ENCODE measurements around the gene OR10A3.
A peak's percentile ranks its signal among the peaks of the same experiment; 100 is the strongest.

Gene OR10A3

DNA sequence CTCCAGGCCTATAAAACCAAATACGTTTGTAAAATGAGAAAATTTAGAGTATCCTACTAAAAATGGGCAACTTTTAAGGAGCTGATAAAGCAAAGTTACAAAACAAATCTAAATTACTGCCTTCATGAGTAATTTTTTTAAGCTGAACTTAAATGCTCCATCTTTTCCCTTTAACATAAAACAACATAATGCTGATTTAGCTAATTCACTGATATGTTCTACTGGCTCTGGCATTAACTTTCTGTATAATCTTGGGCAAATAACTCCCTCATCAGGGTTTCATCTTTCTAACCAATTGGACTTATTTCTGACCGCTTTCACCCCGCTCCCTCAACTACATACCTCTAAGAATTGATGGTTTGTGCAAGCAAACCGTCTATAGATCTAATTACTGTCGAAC is 362 bp downstream of the OR10A3 start:
- no peak for DNase-seq (ENCODE audit: low read depth, low spot score)

DNA sequence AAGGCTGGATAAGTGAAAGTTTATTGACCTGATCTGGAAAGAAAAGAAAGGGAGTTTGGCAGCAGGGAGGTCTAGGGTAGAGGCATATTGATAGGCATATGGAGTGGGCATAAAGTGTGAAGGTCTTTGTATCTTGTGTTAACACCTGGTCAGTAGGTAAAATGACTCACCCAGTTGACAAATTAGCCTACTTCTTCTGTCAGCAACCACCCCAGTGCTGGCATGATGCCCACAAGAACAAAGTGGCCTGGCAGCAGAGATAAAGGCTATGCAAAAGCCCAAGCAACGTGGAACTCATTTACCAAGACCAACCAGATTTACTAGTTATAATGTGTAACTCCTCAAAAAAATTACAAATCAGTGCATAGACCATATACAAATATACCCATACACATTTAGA is 4.9 kb downstream of the OR10A3 start:
- DNase-seq (ENCODE audit: low read depth, low spot score), result no peak

DNA sequence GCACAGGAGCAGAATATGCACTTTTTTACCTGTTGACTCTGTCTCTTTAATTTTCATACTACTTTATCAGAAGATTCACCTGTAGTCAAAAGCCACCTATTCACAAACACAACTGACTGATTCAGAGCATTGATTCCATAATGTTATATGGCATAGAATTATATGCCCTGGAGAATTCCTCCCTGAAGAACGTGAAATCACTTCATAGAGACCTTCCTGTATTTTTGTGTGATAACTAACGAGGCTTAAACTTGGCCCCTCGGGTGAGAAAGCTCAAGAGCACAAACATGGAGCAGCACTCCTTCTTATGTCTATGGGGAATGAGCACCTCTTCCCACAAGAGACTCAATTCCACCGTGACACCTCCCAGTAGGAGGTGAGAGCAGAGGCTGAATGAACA is 10.3 kb downstream of the OR10A3 start, which contains the start of gene OR10A6:
Gene OR10A6 (minus strand): TSS at position 101 of the 400 bp plus-strand sequence. CDS start 2,606 bp downstream, outside the sequence.
- DNase-seq (ENCODE audit: low read depth, low spot score), result no peak

GRCh38 chr11:7927635-7928034 is 13.9 kb downstream of the OR10A3 start:
- no peak for DNase-seq (ENCODE audit: low read depth, low spot score)

DNA sequence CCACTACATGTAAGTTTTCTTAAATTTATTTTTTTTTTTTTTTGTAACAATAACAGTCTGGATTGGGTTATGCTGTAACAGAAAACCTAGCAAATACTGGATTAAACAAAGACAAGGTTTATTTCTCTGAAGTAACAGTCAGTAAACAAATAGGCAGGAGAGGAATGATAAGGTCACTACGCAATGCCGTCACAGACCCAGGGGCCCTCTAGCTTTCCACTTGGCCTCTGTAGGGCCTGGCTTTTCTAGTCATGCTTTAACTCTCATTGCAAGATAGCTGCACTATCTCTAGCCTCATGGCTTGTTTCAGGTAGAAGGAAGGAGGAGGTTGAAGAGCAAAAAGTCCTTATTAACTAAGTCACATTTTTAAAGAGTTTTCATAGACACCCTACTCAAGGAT is 17.0 kb downstream of the OR10A3 start:
- no peak for DNase-seq (ENCODE audit: low read depth, low spot score)

DNA sequence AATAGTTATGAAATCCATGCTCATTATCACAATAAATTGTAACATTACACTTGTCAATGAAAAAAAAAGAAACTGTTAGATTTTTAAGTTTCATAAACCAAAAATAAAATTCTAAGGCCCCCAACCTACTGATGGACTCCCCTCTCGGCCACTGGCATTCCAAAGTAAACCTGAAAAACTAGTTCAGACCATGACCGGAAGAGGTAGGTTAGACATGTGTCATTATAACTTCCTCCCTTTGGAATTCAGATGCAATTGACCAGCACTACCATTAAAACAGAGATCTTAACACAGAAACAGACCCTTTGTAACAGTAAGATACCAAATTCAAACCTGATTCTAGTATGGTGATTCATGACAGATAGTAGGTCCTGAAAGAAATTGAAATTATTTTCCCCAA is 23.4 kb downstream of the OR10A3 start:
- no peak for DNase-seq (ENCODE audit: low read depth, low spot score)

- DNase-seq (ENCODE audit: low read depth, low spot score), result no peak
These were observed 30.5 kb downstream of the OR10A3 start for GRCh38 chr11:7911011-7911410.

DNA sequence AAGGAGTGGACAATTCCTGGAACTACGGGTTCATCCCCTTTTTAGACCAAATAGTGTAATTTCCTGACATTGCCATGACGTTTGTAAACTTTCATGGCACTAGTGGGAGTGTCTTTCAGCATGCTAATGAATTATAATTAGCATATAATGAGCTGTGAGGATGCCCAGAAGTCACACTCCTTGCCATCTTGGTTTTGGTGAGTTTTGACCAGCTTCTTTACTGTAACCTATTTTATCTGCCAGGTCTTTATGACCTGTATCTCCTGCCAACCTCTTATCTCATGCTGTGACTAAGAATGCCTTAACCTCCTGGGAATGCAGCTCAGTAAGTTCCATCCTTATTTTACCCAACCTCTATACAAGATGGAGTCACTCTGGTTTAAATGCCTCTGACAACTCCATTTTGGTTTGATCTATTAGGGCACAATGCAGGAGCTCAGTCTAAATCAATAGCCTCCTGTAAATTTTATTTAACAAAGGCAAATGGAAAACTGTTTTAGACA is 31.2 kb downstream of the OR10A3 start:
- DNase-seq (ENCODE audit: low read depth, low spot score), result no peak

DNA sequence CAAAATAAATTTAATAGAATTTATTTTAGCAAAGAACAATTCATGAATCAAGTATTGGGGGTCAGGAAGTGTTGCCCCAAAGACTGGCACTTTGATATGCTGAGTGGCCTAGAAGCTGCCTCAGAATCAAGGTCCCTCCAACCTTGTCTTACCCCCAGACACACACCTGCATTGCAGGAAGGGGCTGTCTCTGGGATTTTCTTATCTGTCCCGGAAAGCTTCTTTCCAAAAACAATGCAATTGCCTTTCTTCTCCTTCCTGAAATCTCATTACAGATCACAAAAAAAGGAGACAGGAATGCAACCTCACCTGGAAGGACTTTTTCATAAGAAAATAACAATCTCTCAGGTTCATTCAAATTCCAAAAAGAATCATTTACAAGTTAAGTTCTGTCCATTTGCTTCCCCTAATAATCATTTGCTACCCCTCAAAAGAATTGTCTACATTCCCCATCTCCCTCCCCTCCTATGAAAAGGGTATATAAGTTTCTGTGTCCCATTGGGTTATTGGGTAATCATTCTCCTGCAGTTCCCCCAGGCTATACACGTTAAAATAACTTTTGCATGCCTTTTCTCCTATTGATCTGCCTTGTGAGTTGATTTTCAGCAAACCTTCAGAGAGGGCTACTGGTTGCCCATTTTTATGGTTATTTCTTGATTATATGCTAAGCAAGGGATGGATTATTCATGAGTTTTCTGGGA is 31.8 kb downstream of the OR10A3 start:
- DNase-seq (ENCODE audit: low read depth, low spot score), result no peak

GRCh38 chr11:7907121-7907520 is 34.4 kb downstream of the OR10A3 start:
- DNase-seq (ENCODE audit: low read depth, low spot score), result peak; percentile 23

GRCh38 chr11:7906481-7906880 is 35.0 kb downstream of the OR10A3 start:
- DNase-seq (ENCODE audit: low read depth, low spot score), result peak; percentile 7

GRCh38 chr11:7905961-7906429 is 35.5 kb downstream of the OR10A3 start:
- peak; percentile 15 for DNase-seq (ENCODE audit: low read depth, low spot score)

DNA sequence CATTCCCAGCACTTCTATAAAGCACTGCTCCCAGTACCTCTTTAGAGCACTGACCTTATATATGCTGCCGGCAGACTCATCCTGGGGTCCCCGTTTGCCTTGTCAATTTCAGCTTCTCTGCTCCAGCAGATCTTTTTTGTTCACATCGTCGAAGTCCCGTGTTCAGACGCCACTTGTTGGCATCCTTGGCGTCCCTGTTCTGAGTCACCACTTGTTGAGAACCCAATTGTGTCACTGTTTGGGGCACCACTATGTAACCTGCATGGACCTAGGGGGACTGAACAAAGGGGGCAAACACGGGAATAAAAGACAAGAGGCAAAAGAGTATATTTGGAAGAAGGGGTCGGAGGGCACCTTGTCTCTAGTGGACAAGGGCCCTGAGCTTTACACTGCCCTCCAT is 36.0 kb downstream of the OR10A3 start:
- no peak for DNase-seq (ENCODE audit: low read depth, low spot score)

DNA sequence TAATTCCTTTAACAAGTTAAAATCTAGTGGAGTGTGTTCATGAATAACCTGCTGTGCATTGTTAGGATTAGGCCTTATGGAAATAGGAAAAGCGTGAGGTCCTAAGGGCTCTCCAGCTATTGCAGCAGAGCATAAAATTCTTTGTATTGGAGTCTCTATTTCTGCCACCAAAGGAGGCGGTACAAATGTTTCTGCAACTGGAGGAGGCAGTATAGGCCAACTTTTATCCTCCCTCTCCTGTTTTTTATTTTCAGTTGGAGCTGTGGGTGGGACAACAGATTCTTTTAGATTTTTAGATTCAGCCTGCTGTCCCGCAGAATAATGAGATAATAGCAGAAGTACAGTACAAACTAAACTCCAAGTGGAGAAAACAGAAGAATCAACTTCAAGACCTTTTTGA is 36.6 kb downstream of the OR10A3 start:
- DNase-seq (ENCODE audit: low read depth, low spot score), result peak; percentile 32

DNA sequence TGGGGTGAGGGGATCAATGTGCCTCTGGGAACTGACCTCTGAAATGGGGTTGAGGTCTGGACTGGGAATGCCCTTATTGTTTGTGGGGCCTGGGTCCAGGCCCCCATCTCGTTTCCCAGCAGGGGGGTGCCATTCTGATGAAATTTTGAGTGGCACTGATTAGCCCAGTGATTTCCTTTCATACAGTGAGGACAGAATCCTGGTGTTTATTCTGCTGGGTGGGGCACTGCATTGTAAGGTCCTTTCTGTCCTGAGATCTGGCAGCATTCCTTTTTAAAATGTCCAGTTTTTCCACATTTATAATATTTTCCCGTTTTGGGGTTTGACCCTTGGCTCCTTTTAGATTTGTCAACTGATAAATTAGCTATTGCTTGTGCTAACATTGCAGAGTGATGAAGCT is 37.6 kb downstream of the OR10A3 start:
- DNase-seq (ENCODE audit: low read depth, low spot score), result no peak

- DNase-seq (ENCODE audit: low read depth, low spot score), result no peak
These were observed 40.1 kb downstream of the OR10A3 start for GRCh38 chr11:7901319-7901854.

DNA sequence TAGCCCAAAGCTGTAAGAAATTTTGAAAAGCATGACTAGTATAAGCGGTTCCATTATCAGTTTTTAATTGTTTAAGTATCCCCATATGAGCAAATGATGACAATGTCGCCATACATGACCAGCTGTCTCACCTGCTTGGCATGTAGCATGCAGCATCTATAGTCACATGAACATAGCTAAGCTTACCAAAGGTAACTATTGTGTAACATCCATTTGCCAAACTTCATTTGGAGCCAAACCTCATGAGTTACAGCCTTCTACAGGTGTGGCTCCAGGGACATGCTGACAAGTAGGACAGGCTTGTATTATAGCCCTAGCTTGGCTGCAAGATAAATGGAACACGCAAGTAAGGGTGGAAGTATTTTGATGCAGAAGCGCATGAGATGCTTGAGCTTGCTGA is 40.8 kb downstream of the OR10A3 start:
- DNase-seq (ENCODE audit: low read depth, low spot score), result no peak

GRCh38 chr11:7899418-7899817 is 42.1 kb downstream of the OR10A3 start:
- DNase-seq (ENCODE audit: low read depth, low spot score), result no peak

GRCh38 chr11:7898666-7899283 is 42.7 kb downstream of the OR10A3 start:
- no peak for DNase-seq (ENCODE audit: low read depth, low spot score)

- no peak for DNase-seq (ENCODE audit: low read depth, low spot score)
These were observed 45.3 kb downstream of the OR10A3 start for GRCh38 chr11:7896009-7896785.

GRCh38 chr11:7894251-7894650 is 47.3 kb downstream of the OR10A3 start:
- DNase-seq (ENCODE audit: low read depth, low spot score), result no peak

GRCh38 chr11:7893796-7894195 is 47.7 kb downstream of the OR10A3 start:
- DNase-seq (ENCODE audit: low read depth, low spot score), result no peak
